GM23338 (cell line): ENCODE measurements around the gene EXOC4. TPM values are rescaled to one million over a fixed set of nuclear protein-coding genes. Genes with fewer than 3 reads are reported as not detected.
A peak's percentile ranks its signal among the peaks of the same experiment; 100 is the strongest.

ENCODE experiments used
- ATAC-seq: fragments of 200-7000 bp; cut with Tn5 transposase; 3 replicates; pipeline ENCODE4 v1.9.1; 2020
- DNase-seq: peaks from one replicate; pipeline ENCODE4 v3.0.0-alpha.2; 2015; ENCODE audit warnings: low spot score
- H2AFZ ChIP-seq: fragments of 200-600 bp; sonication (generic); 2 replicates; pipeline ENCODE4 v1.8.0; 2016; ENCODE audit warnings: antibody characterized with exemption, mild to moderate bottlenecking, moderate library complexity
- H3F3A ChIP-seq: fragments of 200-600 bp; sonication (generic); replicated peaks from 2 replicates; pipeline ENCODE4 v1.8.0; 2017; ENCODE audit warnings: antibody characterized with exemption, mixed run types, low read depth
- H3K27ac ChIP-seq: fragments of 200-600 bp; sonication (generic); 2 replicates; pipeline ENCODE4 v1.6.1; 2016; ENCODE audit warnings: low read depth
- H3K27me3 ChIP-seq: fragments of 200-600 bp; sonication (generic); 2 replicates; pipeline ENCODE4 v1.8.0; 2016; ENCODE audit warnings: mild to moderate bottlenecking, mixed run types, moderate library complexity; ENCODE audit not compliant: insufficient read depth
- H3K36me3 ChIP-seq: fragments of 200-600 bp; sonication (generic); 2 replicates; pipeline ENCODE4 v1.8.0; 2016; ENCODE audit warnings: mild to moderate bottlenecking; ENCODE audit not compliant: insufficient read depth
- H3K4me1 ChIP-seq: fragments of 200-600 bp; sonication (generic); 2 replicates; pipeline ENCODE4 v1.8.0; 2016; ENCODE audit warnings: mild to moderate bottlenecking, moderate library complexity; ENCODE audit not compliant: insufficient read depth
- H3K4me2 ChIP-seq: fragments of 200-600 bp; sonication (generic); 2 replicates; pipeline ENCODE4 v1.7.1; 2017; ENCODE audit warnings: mixed run types
- H3K4me3 ChIP-seq: fragments of 200-600 bp; sonication (generic); 2 replicates; pipeline ENCODE4 v1.6.1; 2016; ENCODE audit warnings: mixed run types
- H3K79me2 ChIP-seq: fragments of 200-600 bp; sonication (generic); replicated peaks from 2 replicates; pipeline ENCODE4 v1.8.0; 2017; ENCODE audit warnings: mild to moderate bottlenecking; ENCODE audit not compliant: insufficient read depth
- H3K9me2 ChIP-seq: fragments of 200-600 bp; sonication (generic); 2 replicates; pipeline ENCODE4 v1.8.0; 2017; ENCODE audit not compliant: insufficient read depth
- H4K20me1 ChIP-seq: fragments of 200-600 bp; sonication (generic); replicated peaks from 2 replicates; pipeline ENCODE4 v1.8.0; 2017; ENCODE audit warnings: mild to moderate bottlenecking; ENCODE audit not compliant: insufficient read depth
- H3K27ac Mint-ChIP-seq: 2 replicates; pipeline ENCODE4 v1.8.0; 2020; ENCODE audit warnings: inconsistent platforms, mild to moderate bottlenecking, moderate library complexity, mixed read lengths
- H3K27me3 Mint-ChIP-seq: 3 replicates; pipeline ENCODE4 v1.8.0; 2022; ENCODE audit warnings: low read depth, mild to moderate bottlenecking, moderate library complexity, mixed read lengths, inconsistent platforms; ENCODE audit not compliant: insufficient read depth, poor library complexity
- H3K36me3 Mint-ChIP-seq: 3 replicates; pipeline ENCODE4 v1.8.0; 2021; ENCODE audit warnings: low read depth, mild to moderate bottlenecking, inconsistent platforms, moderate library complexity, mixed read lengths
- H3K4me1 Mint-ChIP-seq: 3 replicates; pipeline ENCODE4 v1.8.0; 2020; ENCODE audit warnings: mild to moderate bottlenecking, inconsistent platforms, mixed read lengths
- H3K4me3 Mint-ChIP-seq: 3 replicates; pipeline ENCODE4 v1.8.0; 2021; ENCODE audit warnings: moderate library complexity, mild to moderate bottlenecking, inconsistent platforms, mixed read lengths
- H3K9me3 Mint-ChIP-seq: 3 replicates; pipeline ENCODE4 v1.8.0; 2020; ENCODE audit warnings: moderate library complexity, mild to moderate bottlenecking, inconsistent platforms, mixed read lengths
- CREB1 ChIP-seq: fragments of 250-450 bp; sonication (Bioruptor Pico); IDR thresholded peaks from 2 replicates; pipeline ENCODE4 v1.5.0; 2020; ENCODE audit warnings: low read depth, mild to moderate bottlenecking, moderate library complexity
- EZH2 ChIP-seq: fragments of 200-600 bp; sonication (generic); IDR thresholded peaks from one replicate; pipeline ENCODE4 v1.8.0; 2017; ENCODE audit warnings: antibody characterized with exemption, mild to moderate bottlenecking, low read depth; ENCODE audit not compliant: unreplicated experiment
- EZH2phosphoT487 ChIP-seq: fragments of 200-600 bp; sonication (generic); IDR thresholded peaks from one replicate; pipeline ENCODE4 v1.8.1; 2018; ENCODE audit warnings: antibody characterized with exemption; ENCODE audit not compliant: unreplicated experiment
- JUNB ChIP-seq: IDR thresholded peaks from one replicate; pipeline ENCODE4 v1.6.1; 2016; ENCODE audit warnings: antibody characterized with exemption; ENCODE audit not compliant: unreplicated experiment
- NANOG ChIP-seq: IDR thresholded peaks from 2 replicates; pipeline ENCODE4 v1.6.1; 2016; ENCODE audit warnings: antibody characterized with exemption, borderline replicate concordance
- POLR2AphosphoS5 ChIP-seq: IDR thresholded peaks from 2 replicates; pipeline ENCODE4 v1.6.1; 2016; ENCODE audit warnings: antibody characterized with exemption, low read depth
- REST ChIP-seq: IDR thresholded peaks from one replicate; pipeline ENCODE4 v1.6.1; 2018; ENCODE audit warnings: antibody characterized with exemption; ENCODE audit not compliant: unreplicated experiment
- STAT1 ChIP-seq: IDR thresholded peaks from one replicate; pipeline ENCODE4 v1.6.1; 2016; ENCODE audit warnings: antibody characterized with exemption; ENCODE audit not compliant: unreplicated experiment
- ZNF114 ChIP-seq: fragments of 250-450 bp; sonication (Bioruptor Pico); IDR thresholded peaks from 2 replicates; pipeline ENCODE4 v1.5.0; 2020; ENCODE audit warnings: mild to moderate bottlenecking, moderate library complexity
- ZNF331 ChIP-seq: fragments of 250-450 bp; sonication (Bioruptor Pico); IDR thresholded peaks from 2 replicates; pipeline ENCODE4 v1.5.0; 2020; ENCODE audit warnings: low read depth, mild to moderate bottlenecking, moderate library complexity
- ZNF462 ChIP-seq: fragments of 250-450 bp; sonication (Bioruptor Pico); IDR thresholded peaks from 2 replicates; pipeline ENCODE4 v1.5.0; 2020; ENCODE audit warnings: mild to moderate bottlenecking, moderate library complexity
- polyA plus RNA-seq: library from polyadenylated mRNA; unstranded; fragments of >200 nt; fragmentation: Nextera tagmentation; extraction: Ambion mirVana; gene quantifications from 2 replicates; pipeline ENCODE4 v1.2.1, GENCODE V29; 2016
- total RNA-seq: library from RNA; depleted of rRNA; stranded (reverse); fragments of >200 nt; shearing (Covaris generic); gene quantifications from 2 replicates; pipeline ENCODE4 v1.2.3, GENCODE V29; 2014
- TF ChIP-seq, protein P1 (sequence below): IDR thresholded peaks from 2 replicates; pipeline ENCODE4 v1.6.1; 2016; ENCODE audit warnings: antibody characterized with exemption
- TF ChIP-seq, protein P2 (sequence below), 2 experiments: fragments of 200-600 bp in 1 of 2; sonication (generic) in 1 of 2; conservative IDR thresholded peaks; 2 replicates each; pipeline versions ENCODE4 v1.5.1 to v1.6.1; 2016 to 2017; ENCODE audit warnings: antibody characterized with exemption in 2 of 2, low read depth in 2 of 2, mild to moderate bottlenecking in 2 of 2, moderate library complexity in 1 of 2

Gene EXOC4
- total and polyA plus RNA-seq, 2 experiments from 2014 or later, result 37.5 to 52.7 TPM

- Mint-ChIP-seq H3K4me3 (no peak overlapping the region), H3K4me1 (peaks cover 35% of the 10 kb centered on the region), H3K36me3 (no peaks in the 10 kb centered on the region; the same call in 2 of the 3 replicates), H3K27ac (peak overlapping the region; percentile 68), H3K27me3 (peaks cover 1% of the 10 kb centered on the region), H3K9me3 (no peaks in the 10 kb centered on the region)
- H3K4me1 ChIP-seq, result peaks cover 22% of the 10 kb centered on the region
- no peaks in the 10 kb centered on the region; the same call in 1 of the 2 replicates for H3K9me2 ChIP-seq
- H3K4me3 ChIP-seq, result no peak overlapping the region
- no peaks in the 10 kb centered on the region for H3K36me3 ChIP-seq
- TF ChIP-seq CREB1 (no peak), EZH2phosphoT487 (no peak), EZH2 (no peak), JUNB (no peak), ZNF462 (no peak), POLR2AphosphoS5 (no peak), STAT1 (no peak), ZNF114 (CRISPR knock-in tag) (no peak), ZNF331 (CRISPR knock-in tag) (no peak), REST (no peak), NANOG (no peak)
- TF ChIP-seq, protein P1, sequence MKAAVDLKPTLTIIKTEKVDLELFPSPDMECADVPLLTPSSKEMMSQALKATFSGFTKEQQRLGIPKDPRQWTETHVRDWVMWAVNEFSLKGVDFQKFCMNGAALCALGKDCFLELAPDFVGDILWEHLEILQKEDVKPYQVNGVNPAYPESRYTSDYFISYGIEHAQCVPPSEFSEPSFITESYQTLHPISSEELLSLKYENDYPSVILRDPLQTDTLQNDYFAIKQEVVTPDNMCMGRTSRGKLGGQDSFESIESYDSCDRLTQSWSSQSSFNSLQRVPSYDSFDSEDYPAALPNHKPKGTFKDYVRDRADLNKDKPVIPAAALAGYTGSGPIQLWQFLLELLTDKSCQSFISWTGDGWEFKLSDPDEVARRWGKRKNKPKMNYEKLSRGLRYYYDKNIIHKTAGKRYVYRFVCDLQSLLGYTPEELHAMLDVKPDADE, result no peak
- TF ChIP-seq, protein P2, sequence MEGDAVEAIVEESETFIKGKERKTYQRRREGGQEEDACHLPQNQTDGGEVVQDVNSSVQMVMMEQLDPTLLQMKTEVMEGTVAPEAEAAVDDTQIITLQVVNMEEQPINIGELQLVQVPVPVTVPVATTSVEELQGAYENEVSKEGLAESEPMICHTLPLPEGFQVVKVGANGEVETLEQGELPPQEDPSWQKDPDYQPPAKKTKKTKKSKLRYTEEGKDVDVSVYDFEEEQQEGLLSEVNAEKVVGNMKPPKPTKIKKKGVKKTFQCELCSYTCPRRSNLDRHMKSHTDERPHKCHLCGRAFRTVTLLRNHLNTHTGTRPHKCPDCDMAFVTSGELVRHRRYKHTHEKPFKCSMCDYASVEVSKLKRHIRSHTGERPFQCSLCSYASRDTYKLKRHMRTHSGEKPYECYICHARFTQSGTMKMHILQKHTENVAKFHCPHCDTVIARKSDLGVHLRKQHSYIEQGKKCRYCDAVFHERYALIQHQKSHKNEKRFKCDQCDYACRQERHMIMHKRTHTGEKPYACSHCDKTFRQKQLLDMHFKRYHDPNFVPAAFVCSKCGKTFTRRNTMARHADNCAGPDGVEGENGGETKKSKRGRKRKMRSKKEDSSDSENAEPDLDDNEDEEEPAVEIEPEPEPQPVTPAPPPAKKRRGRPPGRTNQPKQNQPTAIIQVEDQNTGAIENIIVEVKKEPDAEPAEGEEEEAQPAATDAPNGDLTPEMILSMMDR (conservative IDR thresholded peaks at IDR 0.05; ENCODE audit: low read depth in 2 of 2), result no peak
- DNase-seq (no peak), ATAC-seq (peak; percentile 65)
- no peaks in the 10 kb centered on the region for H4K20me1 ChIP-seq
- no peaks in the 10 kb centered on the region for H3K27me3 ChIP-seq
- H3K4me2 ChIP-seq, result no peak overlapping the region
- no peak overlapping the region for H3K27ac ChIP-seq
- no peaks in the 10 kb centered on the region for H3K79me2 ChIP-seq
- H3F3A ChIP-seq, result no peaks in the 10 kb centered on the region
- H2AFZ ChIP-seq, result no peak overlapping the region
These were observed 415.6 kb downstream of the EXOC4 start for GRCh38 chr7:133668296-133669060.
